ENCODE measurements around the gene HLCS. TPM values are rescaled to one million over a fixed set of nuclear protein-coding genes. Genes with fewer than 3 reads are reported as not detected.

The HLCS gene
- total RNA-seq, 1 experiment from 2014 or later, result 12.7 TPM

- Histone ChIP-seq H4K8ac (replicated peaks; ENCODE audit: insufficient read length, low read depth, low read length) (no peak overlapping the region), H3K4me2 (ENCODE audit: insufficient read depth, insufficient read length, low read length) (no peak overlapping the region), H3K79me2 (ENCODE audit: insufficient read depth, low read length) (no peaks in the 10 kb centered on the region), H3T11ph (ENCODE audit: low read length) (no peak overlapping the region), H3K27me3 (ENCODE audit: insufficient read depth, low read length) (no peaks in the 10 kb centered on the region), H4K20me1 (ENCODE audit: control insufficient read depth, insufficient read depth, insufficient read length) (no peaks in the 10 kb centered on the region), H2BK15ac (ENCODE audit: low read depth, low read length) (no peak overlapping the region), H3K79me1 (ENCODE audit: insufficient read depth, low read depth, low read length, poor library complexity, severe bottlenecking) (no peaks in the 10 kb centered on the region), H3K4me1 (ENCODE audit: insufficient read depth, low read length) (no peaks in the 10 kb centered on the region), H4K5ac (ENCODE audit: insufficient read length, low read depth, low read length) (no peak overlapping the region), H2BK120ac (ENCODE audit: low read depth, low read length, poor library complexity, severe bottlenecking) (no peak overlapping the region), H3K27ac (ENCODE audit: insufficient read length, low read depth, low read length) (no peak overlapping the region), H2AFZ (ENCODE audit: low read length) (no peak overlapping the region), H3K18ac (ENCODE audit: insufficient read length, low read depth, low read length) (no peak overlapping the region), H3K4ac (ENCODE audit: low read depth, low read length) (no peak overlapping the region), H4K91ac (ENCODE audit: insufficient read length, low read depth, low read length) (no peak overlapping the region), H2BK5ac (ENCODE audit: insufficient read length, low read length) (no peak overlapping the region), H3K9ac (ENCODE audit: extremely low read depth, insufficient read length, low read length) (no peak overlapping the region), H3K14ac (ENCODE audit: insufficient read depth, low read length) (no peak overlapping the region), H2AK5ac (ENCODE audit: insufficient read length, low read length) (no peak overlapping the region), H3K9me3 (ENCODE audit: control insufficient read depth, low read depth, low read length) (no peaks in the 10 kb centered on the region), H2BK20ac (ENCODE audit: low read depth, low read length, poor library complexity, severe bottlenecking) (no peak overlapping the region), H2BK12ac (ENCODE audit: insufficient read length, low read depth, low read length) (no peak overlapping the region), H3K56ac (ENCODE audit: insufficient read length, low read depth, low read length) (no peak overlapping the region), H3K23ac (ENCODE audit: insufficient read length, low read depth, low read length) (no peak overlapping the region), H3K23me2 (ENCODE audit: insufficient read length, low read depth, low read length, poor library complexity, severe bottlenecking) (no peaks in the 10 kb centered on the region)
- H3K27ac Mint-ChIP-seq, result no peak overlapping the region
- H3K27me3 Mint-ChIP-seq (ENCODE audit: low read depth), result no peaks in the 10 kb centered on the region; the same call in 1 of the 2 replicates
- H3K4me1 Mint-ChIP-seq, result peaks cover 0 to 2% of the 10 kb centered on the region in 2 experiments; a peak in 1 of 4 replicates
- peaks cover under 1 to 14% (median 2%) of the 10 kb centered on the region in 3 experiments; a peak in 6 of 7 replicates for H3K36me3 Mint-ChIP-seq (ENCODE audit: insufficient read depth in 1 of 3, low read depth in 3 of 3)
- no peak for TF ChIP-seq CTCF (conservative IDR thresholded peaks at IDR 0.05)
- DNase-seq, result no peak
- H3K4me3 Mint-ChIP-seq, result no peak overlapping the region
- peaks cover 12 to 15% of the 10 kb centered on the region in 2 experiments for H3K9me3 Mint-ChIP-seq
Observed at GRCh38 chr21:36877741-36878140, 88.7 kb downstream of the HLCS start.

Measured in H9 (cell line).